Adrenal gland (tissue), 5 donors: ENCODE data around the gene CCDC142.

ENCODE experiments used
- POLR2A ChIP-seq, 2 donors: fragments of 450-650 bp; IDR thresholded peaks; one replicate each; pipeline ENCODE4 v1.6.1; 2017; ENCODE audit warnings: antibody characterized with exemption in 2 of 2, mild to moderate bottlenecking in 2 of 2, moderate library complexity in 1 of 2
- TF ChIP-seq, protein P1 (sequence below), 6 experiments: fragments of 450-650 bp in 4 of 6; fragments of 200-600 bp in 2 of 6; sonication (generic) in 1 of 6; IDR thresholded peaks; 1 replicate in 5 of 6; 2 replicates in 1 of 6; pipeline versions ENCODE4 v1.5.1 to v1.8.0; 2016 to 2021; ENCODE audit warnings: antibody characterized with exemption in 6 of 6, mild to moderate bottlenecking in 2 of 6, moderate library complexity in 1 of 6
- donor health status: DM: no; HTN: no; CAD: no.

DNA sequence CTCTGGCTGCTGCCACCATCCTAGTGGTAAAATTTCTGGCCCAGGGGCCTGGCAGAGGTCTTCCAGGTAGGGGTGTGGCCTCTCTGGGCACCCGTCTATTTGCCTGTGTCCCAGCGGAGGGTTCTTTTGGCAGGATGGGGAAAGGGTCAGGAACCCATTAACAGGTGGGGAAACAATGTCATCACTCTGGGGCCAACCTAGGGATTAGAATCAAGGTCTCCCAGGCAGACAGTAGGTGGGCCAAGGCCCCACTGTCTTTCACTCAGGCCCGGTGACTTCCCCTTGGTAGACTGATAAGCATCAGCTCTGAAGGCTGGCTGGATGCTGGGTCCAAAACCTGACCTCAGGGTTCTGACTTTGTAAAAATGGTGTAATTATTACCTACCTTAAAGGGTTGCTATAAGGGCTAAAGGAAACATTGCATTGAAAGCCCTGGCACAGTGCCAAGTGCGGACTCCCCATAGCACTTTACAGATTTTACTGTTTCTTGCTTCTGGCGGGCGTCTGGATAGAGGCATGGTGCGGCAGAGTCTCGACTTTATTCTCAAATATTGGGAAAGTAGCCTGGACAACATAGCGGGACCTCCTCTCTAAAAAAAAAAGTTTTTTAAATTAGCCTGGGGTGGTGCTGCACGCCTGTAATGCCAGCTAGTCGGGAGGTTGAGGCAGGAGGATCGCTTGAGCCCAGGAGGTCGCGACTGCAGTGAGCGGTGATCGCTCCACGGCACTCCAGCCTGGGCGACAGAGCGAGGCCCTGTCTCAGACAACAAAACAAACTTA is 14.4 kb upstream of the CCDC142 start:
- TF ChIP-seq, protein P1, sequence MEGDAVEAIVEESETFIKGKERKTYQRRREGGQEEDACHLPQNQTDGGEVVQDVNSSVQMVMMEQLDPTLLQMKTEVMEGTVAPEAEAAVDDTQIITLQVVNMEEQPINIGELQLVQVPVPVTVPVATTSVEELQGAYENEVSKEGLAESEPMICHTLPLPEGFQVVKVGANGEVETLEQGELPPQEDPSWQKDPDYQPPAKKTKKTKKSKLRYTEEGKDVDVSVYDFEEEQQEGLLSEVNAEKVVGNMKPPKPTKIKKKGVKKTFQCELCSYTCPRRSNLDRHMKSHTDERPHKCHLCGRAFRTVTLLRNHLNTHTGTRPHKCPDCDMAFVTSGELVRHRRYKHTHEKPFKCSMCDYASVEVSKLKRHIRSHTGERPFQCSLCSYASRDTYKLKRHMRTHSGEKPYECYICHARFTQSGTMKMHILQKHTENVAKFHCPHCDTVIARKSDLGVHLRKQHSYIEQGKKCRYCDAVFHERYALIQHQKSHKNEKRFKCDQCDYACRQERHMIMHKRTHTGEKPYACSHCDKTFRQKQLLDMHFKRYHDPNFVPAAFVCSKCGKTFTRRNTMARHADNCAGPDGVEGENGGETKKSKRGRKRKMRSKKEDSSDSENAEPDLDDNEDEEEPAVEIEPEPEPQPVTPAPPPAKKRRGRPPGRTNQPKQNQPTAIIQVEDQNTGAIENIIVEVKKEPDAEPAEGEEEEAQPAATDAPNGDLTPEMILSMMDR (IDR thresholded peaks at IDR 0.05): no peak
- no peak for TF ChIP-seq POLR2A (IDR thresholded peaks at IDR 0.05)
